Osteocyte (in vitro differentiated cells): Measurements from ENCODE around the gene ZNF774. TPM values are rescaled to one million over a fixed set of nuclear protein-coding genes. Genes with fewer than 3 reads are reported as not detected.
A peak's percentile ranks its signal among the peaks of the same experiment; 100 is the strongest.
"Not testable (repeated sequence)": the region's sequence is repeated elsewhere in the genome, so short reads cannot be mapped to it uniquely, and the experiment has no call there.

Experiments
- DNase-seq: peaks from one replicate; pipeline ENCODE4 v3.0.0; 2021; ENCODE audit warnings: mixed read lengths; ENCODE audit not compliant: unreplicated experiment; ENCODE audit errors: extremely low spot score
- H3K27ac Mint-ChIP-seq: one replicate; pipeline ENCODE4 v1.8.0; 2021; ENCODE audit warnings: mild to moderate bottlenecking, mixed read lengths; ENCODE audit not compliant: unreplicated experiment
- H3K27me3 Mint-ChIP-seq: one replicate; pipeline ENCODE4 v1.8.0; 2021; ENCODE audit warnings: mixed read lengths; ENCODE audit not compliant: unreplicated experiment
- H3K36me3 Mint-ChIP-seq: one replicate; pipeline ENCODE4 v1.8.0; 2021; ENCODE audit warnings: mixed read lengths; ENCODE audit not compliant: unreplicated experiment
- H3K4me1 Mint-ChIP-seq: one replicate; pipeline ENCODE4 v1.8.0; 2021; ENCODE audit warnings: mixed read lengths; ENCODE audit not compliant: unreplicated experiment
- H3K4me3 Mint-ChIP-seq: one replicate; pipeline ENCODE4 v1.8.0; 2021; ENCODE audit warnings: mild to moderate bottlenecking, moderate library complexity, mixed read lengths; ENCODE audit not compliant: unreplicated experiment
- H3K9me3 Mint-ChIP-seq: one replicate; pipeline ENCODE4 v1.8.0; 2021; ENCODE audit warnings: mixed read lengths; ENCODE audit not compliant: unreplicated experiment
- CTCF ChIP-seq: fragments of 200-600 bp; sonication (generic); IDR thresholded peaks from 2 replicates; pipeline ENCODE4 v1.5.0; 2021; ENCODE audit warnings: antibody characterized with exemption, mild to moderate bottlenecking, moderate library complexity
- total RNA-seq: library from RNA; stranded (reverse); gene quantifications from 2 replicates; pipeline ENCODE4 v1.2.1, GENCODE V29; 2021

Gene ZNF774
- total RNA-seq, 1 donor from 2014 or later, result 1.6 TPM

- DNase-seq, result no peak
- H3K27me3 Mint-ChIP-seq, result no peaks in the 10 kb centered on the region
- peak overlapping the region; percentile 67 for H3K27ac Mint-ChIP-seq
- no peak for TF ChIP-seq CTCF
- no peak overlapping the region for H3K4me3 Mint-ChIP-seq
- peaks cover 6% of the 10 kb centered on the region for H3K36me3 Mint-ChIP-seq
- H3K4me1 Mint-ChIP-seq, result peaks cover 79% of the 10 kb centered on the region
- H3K9me3 Mint-ChIP-seq, result no peaks in the 10 kb centered on the region
These were observed 55.3 kb downstream of the ZNF774 start for GRCh38 chr15:90407336-90407735.

GRCh38 chr15:90407871-90408317 lies 55.8 kb downstream of the ZNF774 start:
- DNase-seq, result no peak
- no peaks in the 10 kb centered on the region for H3K9me3 Mint-ChIP-seq

GRCh38 chr15:90408657-90409056 lies 56.6 kb downstream of the ZNF774 start:
- no peak overlapping the region for H3K4me3 Mint-ChIP-seq
- H3K9me3 Mint-ChIP-seq, result no peaks in the 10 kb centered on the region
- H3K4me1 Mint-ChIP-seq, result peaks cover 81% of the 10 kb centered on the region
- no peak for DNase-seq
- TF ChIP-seq CTCF, result no peak
- H3K27me3 Mint-ChIP-seq, result no peaks in the 10 kb centered on the region
- H3K27ac Mint-ChIP-seq, result no peak overlapping the region
- H3K36me3 Mint-ChIP-seq, result peaks cover 6% of the 10 kb centered on the region

More at GRCh38 chr15:90407871-90408317, 55.8 kb downstream of the ZNF774 start:
- Mint-ChIP-seq H3K4me3 (no peak overlapping the region), H3K27ac (peak overlapping the region; percentile 67), H3K27me3 (no peaks in the 10 kb centered on the region), H3K36me3 (peaks cover 6% of the 10 kb centered on the region), H3K4me1 (peaks cover 79% of the 10 kb centered on the region)
- no peak for TF ChIP-seq CTCF

GRCh38 chr15:90409587-90409986 lies 57.5 kb downstream of the ZNF774 start:
- peaks cover 79% of the 10 kb centered on the region for H3K4me1 Mint-ChIP-seq
- H3K9me3 Mint-ChIP-seq, H3K36me3 Mint-ChIP-seq, H3K4me3 Mint-ChIP-seq, DNase-seq, H3K27me3 Mint-ChIP-seq: not testable (repeated sequence)
- peak overlapping the region; percentile 53 for H3K27ac Mint-ChIP-seq

- not testable (repeated sequence) for H3K36me3 Mint-ChIP-seq, H3K4me3 Mint-ChIP-seq, H3K27me3 Mint-ChIP-seq, H3K27ac Mint-ChIP-seq, H3K9me3 Mint-ChIP-seq, DNase-seq
- peaks cover 80% of the 10 kb centered on the region for H3K4me1 Mint-ChIP-seq
These were observed 58.2 kb downstream of the ZNF774 start for GRCh38 chr15:90410316-90410715.

GRCh38 chr15:90411176-90411575 lies 59.1 kb downstream of the ZNF774 start:
- Mint-ChIP-seq H3K27me3 (no peaks in the 10 kb centered on the region), H3K4me3 (no peak overlapping the region), H3K36me3 (peaks cover 6% of the 10 kb centered on the region), H3K4me1 (peaks cover 76% of the 10 kb centered on the region), H3K9me3 (no peaks in the 10 kb centered on the region), H3K27ac (peak overlapping the region; percentile 42)
- DNase-seq, result no peak
- TF ChIP-seq CTCF, result no peak

Other genes with a start within 250 kb of the ZNF774 start
- gene IDH2, start 249.8 kb upstream of the ZNF774 start, total RNA-seq, result 93.0 and 101 TPM in 2 replicates
- gene SEMA4B, start 151.0 kb upstream of the ZNF774 start, total RNA-seq, result 23.3 and 26.0 TPM in 2 replicates
- 33.8 and 35.9 TPM in 2 replicates for gene CIB1, start 118.3 kb upstream of the ZNF774 start, total RNA-seq
- 5.6 and 6.6 TPM in 2 replicates for gene GDPGP1, start 118.1 kb upstream of the ZNF774 start, total RNA-seq
- not detected in 2 replicates for gene TTLL13, start 102.7 kb upstream of the ZNF774 start, total RNA-seq
- gene NGRN, start 86.6 kb upstream of the ZNF774 start, total RNA-seq, result 92.3 and 94.8 TPM in 2 replicates
- gene IQGAP1, start 36.0 kb downstream of the ZNF774 start, total RNA-seq, result 178 TPM in 2 replicates
- gene CRTC3, start 177.6 kb downstream of the ZNF774 start, total RNA-seq, result 45.6 and 48.6 TPM in 2 replicates